ENCODE measurements around the gene ARMH2. TPM values are rescaled to one million over a fixed set of nuclear protein-coding genes. Genes with fewer than 3 reads are reported as not detected.

Gene ARMH2
- total and polyA plus RNA-seq, 2 donors (not counting 3 experiments of a cell fraction or from before 2014, with no cell fraction given) = not detected

DNA sequence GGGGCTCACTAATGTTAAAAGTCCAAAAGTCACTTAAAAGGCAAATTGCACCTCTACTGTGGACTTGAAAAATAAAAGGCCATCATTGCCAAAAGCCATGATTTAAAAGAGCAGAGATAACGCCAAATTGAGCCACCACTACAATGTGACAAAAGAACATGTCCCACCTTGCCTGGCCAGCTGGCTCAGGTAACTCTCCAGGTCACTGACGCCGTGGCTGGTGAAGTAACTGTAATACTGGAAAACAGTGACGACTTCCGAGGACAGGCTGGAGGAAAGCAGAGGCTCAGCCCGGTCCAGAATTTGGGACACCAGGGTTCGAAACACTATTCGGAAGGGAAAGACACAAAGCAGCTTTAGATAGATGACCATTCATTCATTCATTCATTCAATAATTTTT is 29.3 kb upstream of the ARMH2 start:
- Histone ChIP-seq H3K36me3 (ENCODE audit: control insufficient read depth in 2 of 2, extremely low read depth in 1 of 2, insufficient read depth in 2 of 2, low read length in 2 of 2) (no peaks in the 10 kb centered on the region), H2AFZ (ENCODE audit: low read depth, low read length) (no peak overlapping the region), H3K4me1 (ENCODE audit: control insufficient read depth, extremely low read depth, insufficient read depth, low read length) (no peaks in the 10 kb centered on the region), H3K27ac (ENCODE audit: insufficient read depth, low read depth, low read length) (no peak overlapping the region), H4K20me1 (replicated peaks; ENCODE audit: control insufficient read depth, extremely low read depth, insufficient read depth, low read length) (no peaks in the 10 kb centered on the region), H3K4me2 (ENCODE audit: insufficient read depth, low read length) (no peak overlapping the region), H3K4me3 (replicated peaks in 1 of 3; ENCODE audit: insufficient read depth in 1 of 3, low read depth in 1 of 3, low read length in 3 of 3) (no peak overlapping the region), H3K9me3 (replicated peaks; ENCODE audit: control insufficient read depth, insufficient read depth, low read length) (no peaks in the 10 kb centered on the region), H3K9ac (replicated peaks; ENCODE audit: extremely low read depth, insufficient read depth, low read length) (no peak overlapping the region), H3K79me2 (ENCODE audit: control insufficient read depth, insufficient read depth, low read length) (no peaks in the 10 kb centered on the region), H3K27me3 (ENCODE audit: control insufficient read depth in 2 of 2, insufficient read depth in 2 of 2, low read length in 2 of 2) (peaks cover 0 to 2% of the 10 kb centered on the region in 2 experiments), H3K9me1 (replicated peaks; ENCODE audit: control insufficient read depth, extremely low read depth, insufficient read depth, low read length) (no peaks in the 10 kb centered on the region)
- TF ChIP-seq POLR2A (IDR thresholded peaks at IDR 0.05; ENCODE audit: low read depth, low read length) (no peak), GATA2 (IDR thresholded peaks at IDR 0.05; ENCODE audit: insufficient read depth, insufficient read length, low read depth, low read length) (no peak), MYC (IDR thresholded peaks at IDR 0.05; ENCODE audit: low read depth, low read length) (no peak), JUN (IDR thresholded peaks at IDR 0.05; ENCODE audit: borderline replicate concordance, insufficient read depth, insufficient read length, low read depth) (no peak), POLR2AphosphoS5 (IDR thresholded peaks at IDR 0.05; ENCODE audit: insufficient read depth, low read depth, low read length) (no peak), EZH2 (IDR thresholded peaks at IDR 0.05; ENCODE audit: borderline replicate concordance, low read depth, low read length, severe bottlenecking) (no peak), FOS (IDR thresholded peaks at IDR 0.05; ENCODE audit: borderline replicate concordance, insufficient read depth, low read length) (no peak)
- TF ChIP-seq, protein P1, sequence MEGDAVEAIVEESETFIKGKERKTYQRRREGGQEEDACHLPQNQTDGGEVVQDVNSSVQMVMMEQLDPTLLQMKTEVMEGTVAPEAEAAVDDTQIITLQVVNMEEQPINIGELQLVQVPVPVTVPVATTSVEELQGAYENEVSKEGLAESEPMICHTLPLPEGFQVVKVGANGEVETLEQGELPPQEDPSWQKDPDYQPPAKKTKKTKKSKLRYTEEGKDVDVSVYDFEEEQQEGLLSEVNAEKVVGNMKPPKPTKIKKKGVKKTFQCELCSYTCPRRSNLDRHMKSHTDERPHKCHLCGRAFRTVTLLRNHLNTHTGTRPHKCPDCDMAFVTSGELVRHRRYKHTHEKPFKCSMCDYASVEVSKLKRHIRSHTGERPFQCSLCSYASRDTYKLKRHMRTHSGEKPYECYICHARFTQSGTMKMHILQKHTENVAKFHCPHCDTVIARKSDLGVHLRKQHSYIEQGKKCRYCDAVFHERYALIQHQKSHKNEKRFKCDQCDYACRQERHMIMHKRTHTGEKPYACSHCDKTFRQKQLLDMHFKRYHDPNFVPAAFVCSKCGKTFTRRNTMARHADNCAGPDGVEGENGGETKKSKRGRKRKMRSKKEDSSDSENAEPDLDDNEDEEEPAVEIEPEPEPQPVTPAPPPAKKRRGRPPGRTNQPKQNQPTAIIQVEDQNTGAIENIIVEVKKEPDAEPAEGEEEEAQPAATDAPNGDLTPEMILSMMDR (IDR thresholded peaks at IDR 0.05; ENCODE audit: extremely low read depth in 1 of 2, insufficient read depth in 1 of 2, low read depth in 1 of 2, low read length in 2 of 2) = no peak
- TF ChIP-seq, protein P2, sequence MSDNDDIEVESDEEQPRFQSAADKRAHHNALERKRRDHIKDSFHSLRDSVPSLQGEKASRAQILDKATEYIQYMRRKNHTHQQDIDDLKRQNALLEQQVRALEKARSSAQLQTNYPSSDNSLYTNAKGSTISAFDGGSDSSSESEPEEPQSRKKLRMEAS (IDR thresholded peaks at IDR 0.05; ENCODE audit: insufficient read depth, insufficient read length) = no peak
- intact Hi-C loops (cut with micrococcal nuclease) = no loop called here
- no peak for FAIRE-seq
- dilution Hi-C loops (cut with MboI; ENCODE audit: extremely low pct_ligation_motif_present, low sequenced_read_pairs) = no loop called here
- CTCF ChIA-PET = interaction anchor here (1.2 kb wide), 1 partner anchor 243 kb away, joined by 3 read pairs; no protein-coding TSS in a partner anchor
- DNase-seq (ENCODE audit: low read depth, low spot score) = no peak
- POLR2A ChIA-PET = no interaction called here
- no TSS peak for BruUV-seq (replicated peaks)
